SK-N-SH (cell line): Measurements from ENCODE around the gene CASZ1. TPM values are rescaled to one million over a fixed set of nuclear protein-coding genes. Genes with fewer than 3 reads are reported as not detected.

Source experiments
- CTCF ChIA-PET: fragments of 300-600, 350-600 bp; formaldehyde crosslinking; extraction: SDS; loops from one replicate; lab custom pipeline; 2021; lab: Yijun Ruan, JAX
- POLR2A ChIA-PET: fragments of 350-600 bp; sonication (Branson Sonifier 250); formaldehyde crosslinking; extraction: SDS; loops from one replicate; lab custom pipeline; 2020; ENCODE audit warnings: antibody characterized with exemption, inconsistent platforms; lab: Yijun Ruan, JAX
- DNase-seq: peaks from one replicate; pipeline ENCODE4 v3.0.0; 2012
- H2AFZ ChIP-seq: fragments of 200-600 bp; sonication (generic); 2 replicates; pipeline ENCODE4 v1.8.1; 2016; ENCODE audit warnings: antibody characterized with exemption, mild to moderate bottlenecking, low read depth
- H3F3A ChIP-seq: fragments of 200-600 bp; sonication (generic); replicated peaks from 2 replicates; pipeline ENCODE3; 2016; ENCODE audit warnings: antibody characterized with exemption, mild to moderate bottlenecking; ENCODE audit not compliant: insufficient read depth
- H3K27ac ChIP-seq, 2 experiments: fragments of 200-500 bp in 1 of 2; fragments of 200-600 bp in 1 of 2; sonication (Bioruptor generic) in 1 of 2; sonication (generic), shearing (Covaris generic) in 1 of 2; 2 replicates each; pipeline versions ENCODE4 v1.5.1 to v1.6.1; 2014 to 2016; ENCODE audit warnings: low read depth in 2 of 2, inconsistent platforms in 1 of 2, low read length in 1 of 2, mild to moderate bottlenecking in 1 of 2, mixed read lengths in 1 of 2
- H3K27me3 ChIP-seq: fragments of 200-600 bp; sonication (generic), shearing (Covaris generic); 2 replicates; pipeline ENCODE4 v1.6.1; 2016; ENCODE audit warnings: mixed run types; ENCODE audit not compliant: insufficient read depth
- H3K36me3 ChIP-seq, 2 experiments: fragments of 200-500 bp in 1 of 2; fragments of 200-600 bp in 1 of 2; sonication (Bioruptor generic) in 1 of 2; sonication (generic) in 1 of 2; replicated peaks in 1 of 2; 2 replicates each; pipeline versions ENCODE3 to v1.5.1; 2014 to 2016; ENCODE audit warnings: low read length in 1 of 2, mild to moderate bottlenecking in 1 of 2; ENCODE audit not compliant: insufficient read depth in 2 of 2, control insufficient read depth in 1 of 2
- H3K4me1 ChIP-seq, 2 experiments: fragments of 200-500 bp in 1 of 2; fragments of 200-600 bp in 1 of 2; sonication (Bioruptor generic) in 1 of 2; sonication (generic), shearing (Covaris generic) in 1 of 2; 2 replicates each; pipeline versions ENCODE4 v1.5.1 to v1.6.1; 2014 to 2016; ENCODE audit warnings: low read depth in 1 of 2, low read length in 1 of 2, mixed run types in 1 of 2; ENCODE audit not compliant: insufficient read depth in 2 of 2, control insufficient read depth in 1 of 2
- H3K4me2 ChIP-seq: fragments of 200-600 bp; sonication (generic), shearing (Covaris generic); 2 replicates; pipeline ENCODE4 v1.6.1; 2017; ENCODE audit warnings: mixed run types
- H3K4me3 ChIP-seq, 2 experiments: fragments of 200-500 bp in 1 of 2; fragments of 200-600 bp in 1 of 2; sonication (Bioruptor generic) in 1 of 2; sonication (generic), shearing (Covaris generic) in 1 of 2; 2 replicates each; pipeline versions ENCODE4 v1.5.1 to v1.8.1; 2014 to 2016; ENCODE audit warnings: low read depth in 2 of 2, inconsistent platforms in 1 of 2, low read length in 1 of 2, mild to moderate bottlenecking in 1 of 2, mixed read lengths in 1 of 2, moderate library complexity in 1 of 2
- H3K79me2 ChIP-seq: fragments of 200-600 bp; sonication (generic); 2 replicates; pipeline ENCODE4 v1.8.1; 2017; ENCODE audit warnings: mild to moderate bottlenecking; ENCODE audit not compliant: insufficient read depth
- H3K9ac ChIP-seq: fragments of 200-600 bp; sonication (generic); 2 replicates; pipeline ENCODE4 v1.6.1; 2017; ENCODE audit warnings: mixed run types
- H3K9me2 ChIP-seq: fragments of 200-600 bp; sonication (generic); 2 replicates; pipeline ENCODE4 v1.6.1; 2017; ENCODE audit warnings: mixed run types
- H3K9me3 ChIP-seq: fragments of 200-600 bp; sonication (generic); 2 replicates; pipeline ENCODE4 v1.6.1; 2017; ENCODE audit warnings: mixed run types, mild to moderate bottlenecking, moderate library complexity
- H4K20me1 ChIP-seq: fragments of 200-600 bp; sonication (generic); 2 replicates; pipeline ENCODE4 v1.6.1; 2017; ENCODE audit warnings: mild to moderate bottlenecking, mixed run types; ENCODE audit not compliant: insufficient read depth
- CHD2 ChIP-seq: fragments of 150-350 bp; IDR thresholded peaks from 2 replicates; pipeline ENCODE4 v1.6.1; 2018; ENCODE audit warnings: low read length; ENCODE audit not compliant: partially characterized antibody
- CTCF ChIP-seq: fragments of 200-600 bp; sonication (generic); IDR thresholded peaks from 2 replicates; pipeline ENCODE4 v1.6.1; 2017; ENCODE audit warnings: antibody characterized with exemption, mild to moderate bottlenecking, moderate library complexity
- EP300 ChIP-seq, 2 experiments: IDR thresholded peaks; 2 replicates each; pipeline versions ENCODE4 v1.4.0 to v1.6.1; 2012; ENCODE audit warnings: borderline replicate concordance in 1 of 2, low read depth in 1 of 2, low read length in 1 of 2
- EZH2phosphoT487 ChIP-seq: fragments of 200-600 bp; sonication (generic); IDR thresholded peaks from 2 replicates; pipeline ENCODE4 v1.6.1; 2017; ENCODE audit warnings: low read depth, mixed run types, mild to moderate bottlenecking, antibody characterized with exemption, moderate library complexity, borderline replicate concordance
- FOSL2 ChIP-seq: IDR thresholded peaks from 2 replicates; pipeline ENCODE4 v1.4.0; 2012; ENCODE audit warnings: low read depth, mild to moderate bottlenecking, moderate library complexity, borderline replicate concordance
- GATA2 ChIP-seq: sonication (generic); formaldehyde crosslinking; IDR thresholded peaks from 2 replicates; pipeline ENCODE4 v1.5.0; 2020; ENCODE audit warnings: mild to moderate bottlenecking, missing genetic modification reagents
- IRF3 ChIP-seq: fragments of 150-350 bp; IDR thresholded peaks from 2 replicates; pipeline ENCODE4 v1.6.1; 2016; ENCODE audit warnings: mild to moderate bottlenecking, low read depth, low read length
- JUND ChIP-seq: IDR thresholded peaks from 2 replicates; pipeline ENCODE4 v1.4.0; 2012
- NFIC ChIP-seq: IDR thresholded peaks from 2 replicates; pipeline ENCODE4 v1.4.0; 2012; ENCODE audit warnings: borderline replicate concordance
- PBX3 ChIP-seq: IDR thresholded peaks from 2 replicates; pipeline ENCODE4; 2012
- POLR2AphosphoS5 ChIP-seq: IDR thresholded peaks from 2 replicates; pipeline ENCODE4 v1.6.1; 2012; ENCODE audit warnings: low read depth, low read length
- RAD21 ChIP-seq: IDR thresholded peaks from 2 replicates; pipeline ENCODE4 v1.6.1; 2012; ENCODE audit warnings: mild to moderate bottlenecking, low read length
- RFX5 ChIP-seq: IDR thresholded peaks from 2 replicates; pipeline ENCODE4 v1.6.1; 2012; ENCODE audit warnings: mild to moderate bottlenecking, improper control_type of control experiment, low read length
- RXRA ChIP-seq: IDR thresholded peaks from 2 replicates; pipeline ENCODE4 v1.4.0; 2012; ENCODE audit warnings: low read depth, mild to moderate bottlenecking, borderline replicate concordance
- TAF1 ChIP-seq: IDR thresholded peaks from 2 replicates; pipeline ENCODE4 v1.6.1; 2012; ENCODE audit warnings: low read depth, mild to moderate bottlenecking, low read length, moderate library complexity, borderline replicate concordance
- TCF12 ChIP-seq: IDR thresholded peaks from 2 replicates; pipeline ENCODE4 v1.4.0; 2012
- USF1 ChIP-seq: IDR thresholded peaks from 2 replicates; pipeline ENCODE4 v1.4.0; 2012; ENCODE audit warnings: low read depth, borderline replicate concordance
- YY1 ChIP-seq: IDR thresholded peaks from 2 replicates; pipeline ENCODE4 v1.4.0; 2012; ENCODE audit warnings: low read depth, mild to moderate bottlenecking
- ZBTB33 ChIP-seq: IDR thresholded peaks from 2 replicates; pipeline ENCODE4 v1.4.0; 2012; ENCODE audit warnings: low read depth, borderline replicate concordance
- WGBS: methylation state at CpG from one replicate; pipeline ENCODE4 v1.1.6; 2017; ENCODE audit warnings: low lambda C conversion rate; 5-methylcytosine and 5-hydroxymethylcytosine counted together
- polyA plus RNA-seq, 3 experiments: library from polyadenylated mRNA; depleted of rRNA; stranded (reverse); fragments of >200 nt; gene quantifications; 2 replicates each; pipeline ENCODE4 v1.2.3, GENCODE V29; 2012

CASZ1 gene
- polyA plus RNA-seq, 1 of the 3 experiments (the other 2 are of a cell fraction), result 0.51 TPM

- no peaks in the 10 kb centered on the region for H3F3A ChIP-seq
- no peaks in the 10 kb centered on the region for H3K36me3 ChIP-seq
- H3K27ac ChIP-seq, result no peak overlapping the region
- TF ChIP-seq RAD21, result no peak
- DNase-seq, result no peak
- H3K9me2 ChIP-seq, result no peaks in the 10 kb centered on the region
- H2AFZ ChIP-seq, result no peak overlapping the region
- CTCF ChIA-PET, result interaction anchor here (0.7 to 2.0 kb wide), 2 partner anchors 10 to 185 kb away, joined by 3 to 15 read pairs; no protein-coding TSS in a partner anchor
- H3K27me3 ChIP-seq, result no peaks in the 10 kb centered on the region
- H3K9ac ChIP-seq, result no peak overlapping the region
- no peaks in the 10 kb centered on the region for H3K9me3 ChIP-seq
- H4K20me1 ChIP-seq, result no peaks in the 10 kb centered on the region
- H3K79me2 ChIP-seq, result no peaks in the 10 kb centered on the region
- H3K4me3 ChIP-seq, result no peak overlapping the region
- H3K4me2 ChIP-seq, result no peak overlapping the region
- POLR2A ChIA-PET, result no interaction called here
- H3K4me1 ChIP-seq, result peaks cover 3 to 55% of the 10 kb centered on the region in 2 experiments; a peak in 2 of 4 replicates
- 79% methylated on average over 9 of the region's 9 CpGs for WGBS
Measured at GRCh38 chr1:10682108-10682445, 114.4 kb downstream of the CASZ1 start.

GRCh38 chr1:10681296-10682107 lies 114.9 kb downstream of the CASZ1 start:
- TF ChIP-seq JUND, result no peak
- TF ChIP-seq NFIC, result no peak
- TF ChIP-seq FOSL2, result no peak
- TF ChIP-seq POLR2AphosphoS5, result no peak
- no peak for TF ChIP-seq EP300 (IDR thresholded peaks at IDR 0.05; ENCODE audit: borderline replicate concordance in 1 of 2, low read depth in 1 of 2, low read length in 1 of 2)
- no peak for TF ChIP-seq USF1
- no peak for TF ChIP-seq CTCF
- TF ChIP-seq GATA2 (CRISPR knock-in tag), result no peak
- no peak for TF ChIP-seq PBX3
- TF ChIP-seq ZBTB33, result no peak
- no peak for TF ChIP-seq TAF1
- TF ChIP-seq YY1, result no peak
- no peak for TF ChIP-seq EZH2phosphoT487
- no peak for TF ChIP-seq RXRA
- no peak for TF ChIP-seq CHD2
- no peak for TF ChIP-seq TCF12
- TF ChIP-seq IRF3, result no peak
- TF ChIP-seq RFX5, result no peak
- ChIA-PET POLR2A (no interaction called here), CTCF (interaction anchor here (2.0 kb wide), 1 partner anchor 10 kb away, joined by 15 read pairs; no protein-coding TSS in a partner anchor)
- Histone ChIP-seq H3K4me3 (no peak overlapping the region), H3K4me2 (no peak overlapping the region), H3K27me3 (no peaks in the 10 kb centered on the region), H3F3A (no peaks in the 10 kb centered on the region), H3K36me3 (no peaks in the 10 kb centered on the region), H3K79me2 (no peaks in the 10 kb centered on the region), H3K9me2 (no peaks in the 10 kb centered on the region), H3K27ac (no peak overlapping the region), H3K9me3 (no peaks in the 10 kb centered on the region), H2AFZ (no peak overlapping the region), H3K9ac (no peak overlapping the region), H4K20me1 (no peaks in the 10 kb centered on the region), H3K4me1 (peaks cover 3 to 55% of the 10 kb centered on the region in 2 experiments; a peak in 2 of 4 replicates)
- WGBS, result 84% methylated on average over 17 of the region's 18 CpGs
- no peak for DNase-seq
